ENCODE data around the gene IDH3G. TPM values are rescaled to one million over a fixed set of nuclear protein-coding genes. Genes with fewer than 3 reads are reported as not detected.

IDH3G gene
- total RNA-seq (10 to 100 TPM; 44.1 to 73.1 (median 57.0) TPM), polyA plus RNA-seq (100 to 1,000 TPM in 1 of 2 donors, 10 to 100 TPM in 1; 89.2 to 125 TPM), total RNA-seq (34.6 reads per million, percentile 63 among the genes with 10 or more reads in this experiment)

DNA sequence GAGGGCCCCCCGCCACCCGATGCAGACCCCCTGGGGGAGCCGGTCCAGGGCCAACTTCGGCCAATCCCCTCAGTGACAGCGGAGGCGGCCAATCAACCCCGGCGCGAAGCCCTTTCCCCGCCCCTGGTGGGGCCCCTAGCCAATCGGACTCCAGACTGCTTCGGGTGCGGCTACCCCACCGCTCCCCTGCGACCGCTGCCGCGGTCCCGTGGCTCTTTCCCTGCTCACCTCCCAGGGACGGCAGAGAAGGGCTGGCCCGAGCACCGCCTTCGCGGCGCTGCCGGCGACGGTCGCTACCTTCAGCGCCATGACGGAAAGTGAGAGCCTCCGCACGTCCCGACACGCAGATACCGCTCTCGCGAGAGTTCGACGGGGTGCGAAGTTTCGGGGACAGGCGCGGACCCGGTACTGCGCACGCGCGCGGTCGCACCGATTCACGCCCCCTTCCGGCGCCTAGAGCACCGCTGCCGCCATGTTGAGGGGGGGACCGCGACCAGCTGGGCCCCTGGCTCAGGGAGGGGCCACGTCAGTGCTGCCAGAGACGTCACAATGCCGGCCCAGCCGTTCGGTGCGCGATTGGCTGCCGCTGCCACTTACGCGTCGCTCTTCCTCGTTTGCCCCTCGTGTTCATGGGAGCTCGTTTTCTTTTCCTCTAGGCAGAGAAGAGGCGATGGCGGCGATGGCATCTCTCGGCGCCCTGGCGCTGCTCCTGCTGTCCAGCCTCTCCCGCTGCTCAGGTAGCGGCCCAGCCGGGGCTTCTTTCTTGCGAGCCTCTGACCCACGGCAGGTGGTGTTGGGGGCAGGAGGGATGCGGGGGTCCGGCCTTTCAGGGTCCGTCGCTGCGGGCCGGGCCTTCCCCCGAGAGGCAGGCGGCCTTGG is at the start of gene IDH3G, which contains the start of gene SSR4:
TSS of gene IDH3G (minus strand) at position 358 of the 879 bp plus-strand sequence. CDS start at position 309, 49 bp downstream.
TSS of gene SSR4 (plus strand) at position 651 of the 879 bp plus-strand sequence. CDS start at position 671, 20 bp downstream.
- intact Hi-C loops (cut with micrococcal nuclease), result loop anchor here (1.0 to 10.0 kb wide), 13 partner anchors 23 to 753 kb away; partner anchors contain the start of genes ABCD1 (in 2 of the 2), BCAP31 (in 2 of the 2), HAUS7 (in 2 of the 2) and CCNQ (in 1 of the 2)
- Histone ChIP-seq H3K9me3 (ENCODE audit: control insufficient read depth in 2 of 3, low read length in 3 of 3) (no peaks in the 10 kb centered on the region), H3K36me3 (ENCODE audit: control insufficient read depth in 2 of 3, insufficient read depth in 3 of 3, low read length in 3 of 3) (peaks cover 0 to 37% (median 0%) of the 10 kb centered on the region in 3 experiments), H3K27me3 (ENCODE audit: control insufficient read depth in 2 of 2, insufficient read depth in 2 of 2, low read length in 2 of 2) (no peaks in the 10 kb centered on the region), H3K27ac (ENCODE audit: low read depth, low read length) (peak within 1 kb of the TSS; percentile 97), H3K4me3 (ENCODE audit: low read length) (peak within 1 kb of the TSS; percentile 75), H3K4me1 (ENCODE audit: control insufficient read depth in 2 of 2, insufficient read depth in 2 of 2, low read length in 2 of 2) (peaks cover 8 to 12% of the 10 kb centered on the region in 2 donors)
- peaks cover 0 to 39% (median 25%) of the 10 kb centered on the region in 7 donors for H3K4me1 Mint-ChIP-seq
- H3K27me3 Mint-ChIP-seq, result no peaks in the 10 kb centered on the region
- ChIA-PET POLR2A (interaction anchor here (0.7 to 2.5 kb wide), 8 partner anchors 24 to 180 kb away, joined by 3 to 30 read pairs (median 4); partner anchors contain the start of genes ARHGAP4, BCAP31 and HCFC1), CTCF (interaction anchor here (1.0 kb wide), 1 partner anchor 228 kb away, joined by 3 read pairs; no protein-coding TSS in a partner anchor)
- peak within 1 kb of the TSS; percentile 86 to 95 (median 92) for H3K4me3 Mint-ChIP-seq
- ATAC-seq (peak; percentile 97), DNase-seq (peak; percentile 83 to 96 (median 93))
- peaks cover 0 to 6% (median 0%) of the 10 kb centered on the region in 5 donors for H3K36me3 Mint-ChIP-seq
- peaks cover 0 to 2% (median 0%) of the 10 kb centered on the region in 11 donors for H3K9me3 Mint-ChIP-seq
- peak within 1 kb of the TSS; percentile 86 to 95 (median 92) for H3K27ac Mint-ChIP-seq

DNA sequence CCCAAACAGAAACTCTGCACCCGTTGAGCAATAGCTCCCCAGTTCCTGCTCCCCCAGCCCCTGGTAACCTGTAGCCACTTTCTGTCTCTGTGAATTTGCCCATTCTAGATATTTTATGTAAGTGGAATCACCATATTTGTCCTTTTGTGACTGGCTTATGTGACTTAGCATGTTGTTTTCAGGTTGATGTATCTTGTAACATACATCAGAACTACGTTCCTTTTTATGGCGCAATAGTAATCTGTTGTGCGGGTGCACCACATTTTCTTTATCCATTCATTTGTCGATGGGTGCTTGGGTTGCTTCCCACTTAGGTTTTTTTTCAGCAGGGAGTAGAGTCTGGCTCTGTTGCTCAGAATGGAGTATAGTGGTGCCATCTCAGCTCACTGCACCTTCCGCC is 42.7 kb upstream of the IDH3G start:
- Histone ChIP-seq H3K9me3 (ENCODE audit: control insufficient read depth in 2 of 3, low read length in 3 of 3) (no peaks in the 10 kb centered on the region), H3K4me3 (ENCODE audit: low read length) (no peak overlapping the region), H3K36me3 (ENCODE audit: control insufficient read depth in 2 of 3, insufficient read depth in 3 of 3, low read length in 3 of 3) (no peaks in the 10 kb centered on the region), H3K27me3 (ENCODE audit: control insufficient read depth in 2 of 2, insufficient read depth in 2 of 2, low read length in 2 of 2) (no peaks in the 10 kb centered on the region), H3K4me1 (ENCODE audit: control insufficient read depth in 2 of 2, insufficient read depth in 2 of 2, low read length in 2 of 2) (no peaks in the 10 kb centered on the region), H3K27ac (ENCODE audit: low read depth, low read length) (no peak overlapping the region)
- intact Hi-C loops (cut with micrococcal nuclease), result no loop called here
- no peak overlapping the region for H3K27ac Mint-ChIP-seq
- H3K4me3 Mint-ChIP-seq, result no peak overlapping the region
- DNase-seq (no peak), ATAC-seq (no peak)
- ChIA-PET CTCF (no interaction called here), POLR2A (interaction anchor here (0.5 kb wide), 1 partner anchor 73 kb away, joined by 3 read pairs; the partner anchor contains the start of gene PLXNB3)
- H3K36me3 Mint-ChIP-seq, result no peaks in the 10 kb centered on the region
- H3K27me3 Mint-ChIP-seq, result peaks cover 0 to 35% (median 0%) of the 10 kb centered on the region in 5 donors
- H3K9me3 Mint-ChIP-seq, result peaks cover 0 to 2% (median 0%) of the 10 kb centered on the region in 11 donors
- peaks cover 0 to 2% (median 0%) of the 10 kb centered on the region in 7 donors for H3K4me1 Mint-ChIP-seq

GRCh38 chrX:153832728-153833127 is 38.6 kb upstream of the IDH3G start:
- DNase-seq, result no peak
- POLR2A ChIA-PET, result no interaction called here
- Mint-ChIP-seq H3K27me3 (peaks cover 0 to 28% (median 0%) of the 10 kb centered on the region in 5 donors), H3K27ac (no peak overlapping the region), H3K4me3 (peak overlapping the region in 2 of 10 donors; percentile 6 to 62), H3K4me1 (peaks cover under 1 to 9% (median 4%) of the 10 kb centered on the region in 7 donors), H3K36me3 (peaks cover 0 to under 1% (median 0%) of the 10 kb centered on the region in 5 donors), H3K9me3 (peaks cover 0 to 4% (median 0%) of the 10 kb centered on the region in 11 donors)
- Histone ChIP-seq H3K27ac (ENCODE audit: low read depth, low read length) (no peak overlapping the region), H3K36me3 (ENCODE audit: control insufficient read depth in 2 of 3, insufficient read depth in 3 of 3, low read length in 3 of 3) (no peaks in the 10 kb centered on the region), H3K4me3 (ENCODE audit: low read length) (no peak overlapping the region), H3K27me3 (ENCODE audit: control insufficient read depth in 2 of 2, insufficient read depth in 2 of 2, low read length in 2 of 2) (no peaks in the 10 kb centered on the region), H3K9me3 (ENCODE audit: control insufficient read depth in 2 of 3, low read length in 3 of 3) (no peaks in the 10 kb centered on the region), H3K4me1 (ENCODE audit: control insufficient read depth in 2 of 2, insufficient read depth in 2 of 2, low read length in 2 of 2) (no peaks in the 10 kb centered on the region)
- CTCF ChIA-PET, result no interaction called here
- intact Hi-C loops (cut with micrococcal nuclease), result loop anchor here in 1 of 2 donors (5.0 kb wide), 1 partner anchor 45 kb away; no protein-coding TSS in a partner anchor
- ATAC-seq, result no peak

GRCh38 chrX:153831429-153832150 is 37.4 kb upstream of the IDH3G start:
- Histone ChIP-seq H3K27me3 (ENCODE audit: control insufficient read depth in 2 of 2, insufficient read depth in 2 of 2, low read length in 2 of 2) (no peaks in the 10 kb centered on the region), H3K27ac (ENCODE audit: low read depth, low read length) (no peak overlapping the region), H3K9me3 (ENCODE audit: control insufficient read depth in 2 of 3, low read length in 3 of 3) (no peaks in the 10 kb centered on the region), H3K4me3 (ENCODE audit: low read length) (no peak overlapping the region), H3K4me1 (ENCODE audit: control insufficient read depth in 2 of 2, insufficient read depth in 2 of 2, low read length in 2 of 2) (peaks cover 0 to 3% of the 10 kb centered on the region in 2 donors), H3K36me3 (ENCODE audit: control insufficient read depth in 2 of 3, insufficient read depth in 3 of 3, low read length in 3 of 3) (no peaks in the 10 kb centered on the region)
- Mint-ChIP-seq H3K36me3 (peaks cover 0 to 5% (median 0%) of the 10 kb centered on the region in 5 donors), H3K27me3 (peaks cover 0 to 36% (median 0%) of the 10 kb centered on the region in 5 donors), H3K27ac (no peak overlapping the region), H3K4me1 (peaks cover 10 to 20% (median 12%) of the 10 kb centered on the region in 7 donors), H3K4me3 (peak overlapping the region in 9 of 10 donors; percentile 40 to 83 (median 53)), H3K9me3 (peaks cover 0 to 4% (median 0%) of the 10 kb centered on the region in 11 donors)
- ATAC-seq, result no peak
- intact Hi-C loops (cut with micrococcal nuclease), result loop anchor here in 1 of 2 donors (5.0 kb wide), 1 partner anchor 46 kb away; no protein-coding TSS in a partner anchor
- ChIA-PET POLR2A (no interaction called here), CTCF (no interaction called here)
- DNase-seq, result no peak

- ChIA-PET CTCF (no interaction called here), POLR2A (no interaction called here)
- intact Hi-C loops (cut with micrococcal nuclease), result loop anchor here in 1 of 2 donors (5.0 kb wide), 1 partner anchor 46 kb away; no protein-coding TSS in a partner anchor
- Histone ChIP-seq H3K4me3 (ENCODE audit: low read length) (no peak overlapping the region), H3K9me3 (ENCODE audit: control insufficient read depth in 2 of 3, low read length in 3 of 3) (no peaks in the 10 kb centered on the region), H3K36me3 (ENCODE audit: control insufficient read depth in 2 of 3, insufficient read depth in 3 of 3, low read length in 3 of 3) (no peaks in the 10 kb centered on the region), H3K4me1 (ENCODE audit: control insufficient read depth in 2 of 2, insufficient read depth in 2 of 2, low read length in 2 of 2) (peaks cover 0 to 3% of the 10 kb centered on the region in 2 donors), H3K27me3 (ENCODE audit: control insufficient read depth in 2 of 2, insufficient read depth in 2 of 2, low read length in 2 of 2) (no peaks in the 10 kb centered on the region), H3K27ac (ENCODE audit: low read depth, low read length) (no peak overlapping the region)
- peak overlapping the region in 9 of 10 donors; percentile 45 to 75 (median 61) for H3K4me3 Mint-ChIP-seq
- H3K9me3 Mint-ChIP-seq, result peaks cover 0 to 4% (median 0%) of the 10 kb centered on the region in 11 donors
- peaks cover 0 to 36% (median 0%) of the 10 kb centered on the region in 5 donors for H3K27me3 Mint-ChIP-seq
- peaks cover 10 to 21% (median 12%) of the 10 kb centered on the region in 7 donors for H3K4me1 Mint-ChIP-seq
- ATAC-seq, result no peak
- no peak for DNase-seq
- peaks cover 0 to 5% (median 0%) of the 10 kb centered on the region in 5 donors for H3K36me3 Mint-ChIP-seq
- H3K27ac Mint-ChIP-seq, result no peak overlapping the region
Measured at GRCh38 chrX:153830640-153831428, 36.7 kb upstream of the IDH3G start.
